NCI-H2171 (cell line): ENCODE results near the gene VTN.

ENCODE experiments used
- DNase-seq: peaks from one replicate; lab custom pipeline; 2025; lab: John Stamatoyannopoulos, UW

Gene VTN

GRCh38 chr17:28395426-28395825 is 25.3 kb upstream of the VTN start:
- DNase-seq, result no peak

GRCh38 chr17:28394337-28395116 is 24.4 kb upstream of the VTN start:
- DNase-seq, result no peak

- no peak for DNase-seq
Measured at GRCh38 chr17:28392491-28392890, 22.4 kb upstream of the VTN start.

- DNase-seq, result no peak
Measured at GRCh38 chr17:28391401-28391800, 21.3 kb upstream of the VTN start.

- DNase-seq, result no peak
Measured at GRCh38 chr17:28390984-28391383, 20.9 kb upstream of the VTN start.

GRCh38 chr17:28390563-28390962 is 20.5 kb upstream of the VTN start:
- no peak for DNase-seq

- DNase-seq, result no peak
Measured at GRCh38 chr17:28390141-28390540, 20.0 kb upstream of the VTN start.

GRCh38 chr17:28388106-28388505 is 18.0 kb upstream of the VTN start:
- no peak for DNase-seq

GRCh38 chr17:28386391-28386790 is 16.3 kb upstream of the VTN start:
- no peak for DNase-seq

- no peak for DNase-seq
Measured at GRCh38 chr17:28385406-28385805, 15.3 kb upstream of the VTN start.

GRCh38 chr17:28385037-28385400 is 14.9 kb upstream of the VTN start:
- no peak for DNase-seq

GRCh38 chr17:28384281-28385036 is 14.4 kb upstream of the VTN start:
- no peak for DNase-seq

- no peak for DNase-seq
Measured at GRCh38 chr17:28381141-28381825, 11.2 kb upstream of the VTN start.

- no peak for DNase-seq
Measured at GRCh38 chr17:28379814-28380801, 10.0 kb upstream of the VTN start.

GRCh38 chr17:28372945-28373274 is 2.8 kb upstream of the VTN start:
- DNase-seq, result no peak

GRCh38 chr17:28372203-28372944 is 2.3 kb upstream of the VTN start:
- peak; percentile 46 for DNase-seq

GRCh38 chr17:28371245-28372202 is 1.4 kb upstream of the VTN start, which contains the start of gene SARM1:
Gene SARM1 (plus strand): TSS chr17:28371694. CDS start chr17:28372033, 339 bp downstream.
- peak; percentile 93 for DNase-seq

- DNase-seq, result no peak
Measured at GRCh38 chr17:28370744-28371103, 617 bp upstream of the VTN start.

GRCh38 chr17:28369684-28370034 is 448 bp downstream of the VTN start:
- no peak for DNase-seq
